ENCODE results near the gene SLC38A6. TPM values are rescaled to one million over a fixed set of nuclear protein-coding genes. Genes with fewer than 3 reads are reported as not detected.

Gene SLC38A6
- total RNA-seq = 10 to 100 TPM in 3 of 4 donors, 1 to 10 TPM in 1; 2.3 to 57.5 (median 34.8) TPM

GRCh38 chr14:60980811-60981632 lies at the start of gene SLC38A6, which contains the start of gene TRMT5:
Gene SLC38A6 (plus strand): TSS chr14:60981245. CDS start chr14:60981278, 33 bp downstream.
Gene TRMT5 (minus strand): TSS chr14:60981079. CDS start chr14:60980973, 106 bp downstream.
- intact Hi-C loops (cut with DNase I; ENCODE audit: low total_unique reads) = no loop called here

DNA sequence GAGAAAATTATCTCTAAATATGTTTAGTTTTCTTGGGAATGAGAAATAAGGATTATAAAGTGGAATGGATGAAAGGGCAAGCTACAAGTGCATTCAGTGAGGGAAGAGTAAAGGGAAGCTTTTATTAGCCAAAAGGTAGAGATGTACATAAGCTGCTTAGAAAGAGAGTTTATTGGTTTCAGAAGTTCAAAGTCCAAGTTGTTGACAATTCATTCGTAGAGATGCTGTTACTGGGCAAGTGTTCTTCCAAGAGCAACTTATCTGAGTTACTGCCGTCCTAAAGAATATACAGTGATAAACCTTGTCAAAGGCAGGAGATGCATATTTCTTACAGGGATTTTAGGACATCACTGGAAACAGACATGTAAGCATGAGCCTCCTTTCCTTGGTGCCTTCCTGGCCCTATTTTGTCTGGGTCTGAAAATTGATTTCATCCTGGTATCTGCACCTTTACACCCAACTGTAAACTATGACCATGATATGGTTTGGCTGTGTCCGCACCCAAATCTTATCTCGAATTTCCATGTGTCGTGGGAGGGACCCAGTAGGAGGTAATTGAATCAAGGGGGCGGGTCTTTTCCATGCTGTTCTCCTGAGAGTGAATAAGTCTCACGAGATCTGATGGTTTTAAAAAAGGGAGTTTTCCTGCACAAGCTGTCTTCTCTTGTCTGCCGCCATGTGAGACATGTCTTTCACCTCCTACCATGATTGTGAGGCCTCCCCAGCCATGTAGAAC lies 47.0 kb upstream of the SLC38A6 start:
- H3K27ac ChIP-seq = no peak overlapping the region
- H3K4me1 ChIP-seq = no peaks in the 10 kb centered on the region
- H3K27me3 ChIP-seq = no peaks in the 10 kb centered on the region
- H3K36me3 ChIP-seq = no peaks in the 10 kb centered on the region
- H3K9me3 ChIP-seq = no peaks in the 10 kb centered on the region
- no peak for DNase-seq
- no peak overlapping the region for H3K4me3 ChIP-seq
- TF ChIP-seq POLR2A (IDR thresholded peaks at IDR 0.05) = no peak
- TF ChIP-seq, protein P1, sequence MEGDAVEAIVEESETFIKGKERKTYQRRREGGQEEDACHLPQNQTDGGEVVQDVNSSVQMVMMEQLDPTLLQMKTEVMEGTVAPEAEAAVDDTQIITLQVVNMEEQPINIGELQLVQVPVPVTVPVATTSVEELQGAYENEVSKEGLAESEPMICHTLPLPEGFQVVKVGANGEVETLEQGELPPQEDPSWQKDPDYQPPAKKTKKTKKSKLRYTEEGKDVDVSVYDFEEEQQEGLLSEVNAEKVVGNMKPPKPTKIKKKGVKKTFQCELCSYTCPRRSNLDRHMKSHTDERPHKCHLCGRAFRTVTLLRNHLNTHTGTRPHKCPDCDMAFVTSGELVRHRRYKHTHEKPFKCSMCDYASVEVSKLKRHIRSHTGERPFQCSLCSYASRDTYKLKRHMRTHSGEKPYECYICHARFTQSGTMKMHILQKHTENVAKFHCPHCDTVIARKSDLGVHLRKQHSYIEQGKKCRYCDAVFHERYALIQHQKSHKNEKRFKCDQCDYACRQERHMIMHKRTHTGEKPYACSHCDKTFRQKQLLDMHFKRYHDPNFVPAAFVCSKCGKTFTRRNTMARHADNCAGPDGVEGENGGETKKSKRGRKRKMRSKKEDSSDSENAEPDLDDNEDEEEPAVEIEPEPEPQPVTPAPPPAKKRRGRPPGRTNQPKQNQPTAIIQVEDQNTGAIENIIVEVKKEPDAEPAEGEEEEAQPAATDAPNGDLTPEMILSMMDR (IDR thresholded peaks at IDR 0.05) = no peak
- intact Hi-C loops (cut with DNase I; ENCODE audit: low total_unique reads) = no loop called here

More at GRCh38 chr14:60980811-60981632, at the start of gene SLC38A6, which contains the start of gene TRMT5:
- no peaks in the 10 kb centered on the region for H3K9me3 ChIP-seq
- H3K4me3 ChIP-seq = peak within 1 kb of the TSS; percentile 93 to 97
- H3K4me1 ChIP-seq = no peaks in the 10 kb centered on the region
- peak; percentile 95 for DNase-seq
- TF ChIP-seq, protein P1 (IDR thresholded peaks at IDR 0.05) = peak in 2 of 4 experiments; percentile 2 to 31
- TF ChIP-seq POLR2A (IDR thresholded peaks at IDR 0.05) = peak in 1 of 2 donors; percentile 61
- no peaks in the 10 kb centered on the region for H3K27me3 ChIP-seq
- H3K36me3 ChIP-seq = no peaks in the 10 kb centered on the region
- H3K27ac ChIP-seq = peak within 1 kb of the TSS; percentile 83 to 96

DNA sequence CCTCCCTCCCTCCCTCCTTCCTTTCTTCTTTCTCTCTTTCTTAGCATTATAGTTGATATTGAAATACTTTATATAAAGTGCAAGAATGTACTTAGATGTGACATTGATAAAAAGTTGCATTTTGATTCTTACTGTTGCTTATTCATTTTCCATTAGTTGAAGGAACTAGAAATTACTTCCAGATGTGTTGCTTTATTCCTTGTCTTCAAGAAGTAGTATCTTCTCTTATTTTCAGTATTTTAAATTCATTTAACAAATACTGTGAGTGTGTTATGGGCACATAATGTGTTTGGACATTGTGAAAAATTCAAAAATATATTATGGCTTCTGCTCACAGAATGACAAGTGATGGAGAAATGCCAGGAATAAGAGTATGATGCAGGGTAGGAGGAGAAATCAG lies 45.7 kb upstream of the SLC38A6 start:
- TF ChIP-seq POLR2A (IDR thresholded peaks at IDR 0.05) = no peak
- TF ChIP-seq, protein P1 (IDR thresholded peaks at IDR 0.05) = no peak
- Histone ChIP-seq H3K4me1 (no peaks in the 10 kb centered on the region), H3K27ac (no peak overlapping the region), H3K4me3 (no peak overlapping the region), H3K27me3 (no peaks in the 10 kb centered on the region), H3K9me3 (no peaks in the 10 kb centered on the region), H3K36me3 (no peaks in the 10 kb centered on the region)
- intact Hi-C loops (cut with DNase I; ENCODE audit: low total_unique reads) = no loop called here
- DNase-seq = no peak

- no peak for DNase-seq
- no peak overlapping the region for H3K27ac ChIP-seq
- no peaks in the 10 kb centered on the region for H3K27me3 ChIP-seq
- no peaks in the 10 kb centered on the region for H3K9me3 ChIP-seq
- H3K4me3 ChIP-seq = no peak overlapping the region
- no peaks in the 10 kb centered on the region for H3K36me3 ChIP-seq
- H3K4me1 ChIP-seq = no peaks in the 10 kb centered on the region
- TF ChIP-seq, protein P1 (IDR thresholded peaks at IDR 0.05) = no peak
- no peak for TF ChIP-seq POLR2A (IDR thresholded peaks at IDR 0.05)
- intact Hi-C loops (cut with DNase I; ENCODE audit: low total_unique reads) = no loop called here
These were observed 37.4 kb upstream of the SLC38A6 start for GRCh38 chr14:60943637-60944032.

DNA sequence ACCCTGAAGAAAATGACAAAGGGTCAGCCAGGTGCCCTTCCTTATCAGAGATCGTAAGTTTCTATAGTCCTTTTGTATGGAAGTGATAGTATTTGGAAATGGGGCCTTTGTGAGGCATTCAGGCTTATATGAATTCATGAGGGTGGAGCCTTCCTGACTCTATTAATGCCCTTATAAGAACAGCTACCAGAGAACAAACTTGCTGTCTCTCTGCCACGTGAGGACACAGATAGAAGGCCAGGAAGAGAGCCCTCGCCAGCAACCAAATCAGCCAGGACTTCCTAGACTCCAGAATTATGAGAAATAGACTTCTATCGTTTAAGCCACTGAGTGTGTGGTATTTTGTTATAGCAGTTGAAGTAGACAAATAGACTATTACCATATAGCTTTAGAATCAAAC lies 36.8 kb upstream of the SLC38A6 start:
- H3K4me1 ChIP-seq = no peaks in the 10 kb centered on the region
- no peak overlapping the region for H3K27ac ChIP-seq

More for the DNA sequence above, 36.8 kb upstream of the SLC38A6 start:
- no peaks in the 10 kb centered on the region for H3K36me3 ChIP-seq
- no peaks in the 10 kb centered on the region for H3K27me3 ChIP-seq
- H3K9me3 ChIP-seq = no peaks in the 10 kb centered on the region
- intact Hi-C loops (cut with DNase I; ENCODE audit: low total_unique reads) = no loop called here
- DNase-seq = no peak
- H3K4me3 ChIP-seq = no peak overlapping the region
- TF ChIP-seq, protein P1 (IDR thresholded peaks at IDR 0.05) = no peak
- no peak for TF ChIP-seq POLR2A (IDR thresholded peaks at IDR 0.05)
